ENCODE measurements around the gene CTRL.
A peak's percentile ranks its signal among the peaks of the same experiment; 100 is the strongest.

The CTRL gene

GRCh38 chr16:67885976-67886375 is 45.7 kb downstream of the CTRL start:
- TF ChIP-seq CTCF (conservative IDR thresholded peaks at IDR 0.05) = no peak
- H3K27ac ChIP-seq = no peak overlapping the region

- TF ChIP-seq CTCF (conservative IDR thresholded peaks at IDR 0.05) = no peak
- no peak overlapping the region for H3K27ac ChIP-seq
Observed at GRCh38 chr16:67885545-67885944, 46.1 kb downstream of the CTRL start.

- no peak for TF ChIP-seq CTCF (conservative IDR thresholded peaks at IDR 0.05)
- no peak within 1 kb of the TSS; the same call in 1 of the 2 replicates for H3K27ac ChIP-seq
Observed at GRCh38 chr16:67884684-67885083, 47.0 kb downstream of the CTRL start, which contains the start of gene NRN1L. Gene NRN1L (plus strand): TSS chr16:67884885. CDS start chr16:67884904, 19 bp downstream.

- no peak overlapping the region; the same call in 1 of the 2 replicates for H3K27ac ChIP-seq
- TF ChIP-seq CTCF (conservative IDR thresholded peaks at IDR 0.05) = peak; percentile 83
Observed at GRCh38 chr16:67883872-67884261, 47.8 kb downstream of the CTRL start.

- no peak overlapping the region for H3K27ac ChIP-seq
- TF ChIP-seq CTCF (conservative IDR thresholded peaks at IDR 0.05) = no peak
Observed at GRCh38 chr16:67883146-67883871, 48.4 kb downstream of the CTRL start.

- no peak overlapping the region for H3K27ac ChIP-seq
- TF ChIP-seq CTCF (conservative IDR thresholded peaks at IDR 0.05) = no peak
Observed at GRCh38 chr16:67882374-67883145, 49.1 kb downstream of the CTRL start.

GRCh38 chr16:67881621-67882161 is 50.0 kb downstream of the CTRL start:
- no peak for TF ChIP-seq CTCF (conservative IDR thresholded peaks at IDR 0.05)

More at GRCh38 chr16:67881621-67882161, 50.0 kb downstream of the CTRL start:
- no peak overlapping the region for H3K27ac ChIP-seq
